ENCODE data around the gene OLAH.
"Not testable (repeated sequence)": the region's sequence is repeated elsewhere in the genome, so short reads cannot be mapped to it uniquely, and the experiment has no call there.

The OLAH gene

GRCh38 chr10:15043674-15044073 lies at the start of gene OLAH:
Gene OLAH, plus strand, starts transcription at chr10:15043943. Its CDS starts 3,346 bp downstream, at chr10:15047289.
- peak in 1 of 2 donors; percentile 34 for DNase-seq
- H3K4me1 Mint-ChIP-seq = peaks cover 23% of the 10 kb centered on the region
- ATAC-seq = peak; percentile 81
- H3K4me3 Mint-ChIP-seq = peak within 1 kb of the TSS; percentile 20 to 71
- peak within 1 kb of the TSS; percentile 86 to 100 for H3K27ac Mint-ChIP-seq
- peaks cover 5 to 8% of the 10 kb centered on the region in 2 donors for H3K9me3 Mint-ChIP-seq
- H3K27me3 Mint-ChIP-seq = no peaks in the 10 kb centered on the region

DNA sequence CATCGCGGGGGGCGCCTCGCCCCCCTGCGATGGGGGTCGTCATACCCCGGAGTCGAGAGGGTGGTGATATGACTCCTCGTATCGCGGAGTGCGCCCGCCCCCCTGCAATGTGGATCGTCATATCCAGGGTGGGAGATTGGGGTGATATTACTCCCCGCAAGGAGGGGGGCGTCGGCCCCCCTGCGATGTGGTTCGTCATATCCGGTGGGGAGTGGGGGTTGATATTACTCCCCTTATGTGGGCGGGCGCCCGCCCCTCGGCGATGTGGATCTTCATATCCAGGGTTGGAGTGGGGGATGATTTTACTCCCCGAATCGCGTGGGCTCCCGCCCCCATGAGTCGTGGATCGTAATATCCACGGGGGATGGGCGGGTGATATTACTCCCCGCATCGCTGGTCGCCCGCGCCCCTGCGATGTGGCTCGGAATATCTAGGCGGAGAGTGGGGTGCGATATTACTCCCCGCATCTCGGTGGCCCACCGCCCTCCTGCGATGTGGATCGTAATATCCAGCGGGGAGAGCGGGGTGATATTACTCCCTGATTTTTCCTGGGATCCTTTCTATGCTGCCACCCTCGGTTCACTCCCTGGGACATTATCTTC lies 47.7 kb upstream of the OLAH start:
- ATAC-seq (peak; percentile 54), DNase-seq (no peak)
- Mint-ChIP-seq H3K9me3 (peaks cover 0 to 7% of the 10 kb centered on the region in 2 donors), H3K4me1 (peaks cover 8% of the 10 kb centered on the region), H3K27me3 (no peaks in the 10 kb centered on the region), H3K27ac (no peak overlapping the region), H3K4me3 (peak overlapping the region in 1 of 2 donors; percentile 34)

DNA sequence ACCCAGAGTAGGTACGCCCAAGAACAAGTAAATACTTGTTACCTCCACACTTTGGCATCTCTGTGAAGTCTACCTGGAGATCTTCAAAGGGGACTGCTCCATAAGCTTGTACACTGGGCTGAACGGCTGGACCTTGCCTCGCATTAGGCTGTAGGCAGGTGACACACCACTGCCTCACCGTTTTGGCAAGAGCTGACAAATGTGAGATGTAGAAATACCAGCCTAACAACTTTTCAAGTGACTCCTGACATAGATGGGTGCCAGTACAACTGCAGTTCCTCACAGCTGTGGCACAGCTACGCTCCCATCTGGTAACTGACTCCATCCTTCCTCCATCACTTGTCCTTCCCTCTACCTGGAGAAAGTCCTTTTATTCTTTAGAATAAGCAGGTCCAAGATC lies 30.2 kb upstream of the OLAH start:
- not testable (repeated sequence) for H3K9me3 Mint-ChIP-seq, H3K27me3 Mint-ChIP-seq, H3K4me1 Mint-ChIP-seq, ATAC-seq, H3K27ac Mint-ChIP-seq, DNase-seq, H3K4me3 Mint-ChIP-seq

DNA sequence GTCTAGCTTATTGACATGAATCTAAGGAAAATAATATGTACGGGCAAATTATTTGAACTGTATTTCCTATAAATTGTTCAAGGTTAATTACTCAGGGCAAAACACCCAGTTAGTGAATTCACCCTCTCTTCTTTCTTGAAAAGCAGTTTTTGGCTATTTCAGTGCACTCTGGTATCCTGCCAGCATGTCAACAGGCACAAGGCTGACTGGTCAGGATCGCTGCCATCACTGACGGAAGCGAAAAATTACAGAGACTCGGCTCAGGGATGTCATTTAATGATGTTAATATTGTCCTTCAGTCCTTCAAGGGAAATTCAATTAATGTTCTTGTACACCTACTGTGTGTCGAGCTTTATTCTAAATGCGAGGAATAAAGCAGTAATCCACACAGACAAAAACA lies 28.3 kb upstream of the OLAH start:
- Mint-ChIP-seq H3K27me3 (no peaks in the 10 kb centered on the region), H3K27ac (no peak overlapping the region), H3K4me1 (no peaks in the 10 kb centered on the region), H3K9me3 (no peaks in the 10 kb centered on the region), H3K4me3 (no peak overlapping the region)
- no peak for DNase-seq
- ATAC-seq = no peak

DNA sequence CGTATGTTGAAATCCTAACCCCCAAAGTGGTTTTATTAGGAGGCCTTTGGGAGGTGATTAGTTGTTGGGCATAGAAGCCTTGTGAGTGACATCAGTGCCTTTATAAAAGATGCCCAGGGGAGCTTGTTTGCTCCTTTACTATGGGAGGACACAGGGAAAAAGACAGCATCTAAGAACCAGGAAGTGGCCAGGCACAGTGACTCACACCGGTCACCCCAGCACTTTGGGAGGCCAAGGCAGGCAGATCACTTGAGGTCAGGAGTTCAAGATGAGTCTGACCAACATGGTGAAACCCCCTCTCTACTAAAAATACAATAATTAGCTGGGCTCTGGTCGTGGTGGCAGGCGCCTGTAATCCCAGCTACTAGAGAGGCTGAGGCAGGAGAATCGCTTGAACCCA lies 22.8 kb upstream of the OLAH start:
- H3K9me3 Mint-ChIP-seq, H3K4me1 Mint-ChIP-seq, DNase-seq, ATAC-seq, H3K27ac Mint-ChIP-seq, H3K27me3 Mint-ChIP-seq, H3K4me3 Mint-ChIP-seq: not testable (repeated sequence)

- not testable (repeated sequence) for H3K9me3 Mint-ChIP-seq, DNase-seq, ATAC-seq, H3K27ac Mint-ChIP-seq, H3K27me3 Mint-ChIP-seq, H3K4me1 Mint-ChIP-seq, H3K4me3 Mint-ChIP-seq
These were observed 20.7 kb upstream of the OLAH start for GRCh38 chr10:15023079-15023478.

GRCh38 chr10:15024017-15025004 lies 19.4 kb upstream of the OLAH start:
- not testable (repeated sequence) for H3K27ac Mint-ChIP-seq, H3K4me1 Mint-ChIP-seq, H3K9me3 Mint-ChIP-seq, ATAC-seq, H3K27me3 Mint-ChIP-seq, H3K4me3 Mint-ChIP-seq, DNase-seq

GRCh38 chr10:15025040-15025439 lies 18.7 kb upstream of the OLAH start:
- DNase-seq, ATAC-seq: not testable (repeated sequence)

DNA sequence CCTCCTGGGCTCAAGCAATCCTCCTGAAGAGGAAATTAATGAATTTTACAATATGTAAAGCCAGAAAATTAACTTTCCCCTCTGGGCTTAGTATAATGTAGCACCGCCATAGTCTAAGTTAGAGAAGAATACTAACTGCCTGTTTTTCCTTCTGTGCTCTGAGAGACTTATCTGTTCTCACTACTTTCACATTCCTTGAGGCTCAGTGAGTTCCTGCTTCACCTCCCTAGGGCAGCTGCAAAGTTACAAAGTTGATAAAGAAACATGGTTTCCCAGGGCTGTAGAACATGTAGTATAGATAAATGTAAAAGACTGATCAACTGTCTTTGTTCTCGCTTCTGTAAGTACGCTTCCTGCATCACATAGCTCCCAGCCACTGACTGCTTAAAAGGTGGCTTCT lies 16.0 kb upstream of the OLAH start:
- no peak for DNase-seq
- H3K27ac Mint-ChIP-seq = no peak overlapping the region

More at GRCh38 chr10:15025040-15025439, 18.7 kb upstream of the OLAH start:
- not testable (repeated sequence) for H3K27me3 Mint-ChIP-seq, H3K9me3 Mint-ChIP-seq, H3K27ac Mint-ChIP-seq, H3K4me3 Mint-ChIP-seq, H3K4me1 Mint-ChIP-seq

DNA sequence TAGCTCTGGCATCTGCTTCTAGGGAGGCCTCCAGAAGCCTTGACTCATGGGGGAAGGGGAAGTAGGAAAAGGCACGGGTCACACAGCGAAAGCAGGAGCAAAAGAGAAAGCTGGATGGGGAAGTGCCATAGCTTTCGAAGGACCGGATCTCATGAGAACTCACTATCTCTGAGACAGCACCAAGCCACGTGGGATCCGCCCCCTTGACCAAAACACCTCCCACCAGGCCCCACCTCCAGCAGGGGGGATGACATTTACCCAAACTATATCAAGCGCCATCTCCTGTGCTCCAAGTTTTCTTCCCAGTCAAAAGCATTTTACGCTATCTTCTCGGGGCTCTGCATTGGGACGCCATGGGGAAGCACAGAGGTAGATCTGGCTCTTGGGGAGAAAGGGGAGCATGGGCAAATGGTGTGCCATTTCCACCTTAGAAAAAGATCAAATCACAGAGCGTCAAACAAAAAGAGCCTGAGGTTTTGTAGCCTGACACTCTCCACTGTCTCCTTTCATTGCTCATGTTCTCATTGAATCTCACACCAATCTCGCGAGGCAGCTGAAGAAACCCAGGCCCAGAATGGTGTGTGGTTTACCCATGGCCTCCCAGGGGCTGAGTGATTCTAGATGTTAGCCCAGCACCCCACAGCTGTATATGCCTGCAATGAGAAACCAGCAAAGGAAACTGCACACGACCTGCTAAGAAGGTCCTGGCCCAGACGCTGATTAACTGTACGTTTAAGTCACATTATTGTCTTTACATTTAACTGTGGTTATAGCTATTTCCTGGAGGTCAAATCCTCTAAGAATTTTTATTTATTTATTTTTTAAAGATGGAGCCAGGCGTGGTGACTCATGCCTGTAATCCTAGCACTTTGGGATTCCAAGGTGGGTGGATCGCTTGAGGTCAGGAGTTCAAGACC lies 8.1 kb upstream of the OLAH start:
- Mint-ChIP-seq H3K4me3 (no peak overlapping the region), H3K27ac (peak overlapping the region; percentile 27 to 38), H3K4me1 (peaks cover 10% of the 10 kb centered on the region), H3K9me3 (no peaks in the 10 kb centered on the region), H3K27me3 (no peaks in the 10 kb centered on the region)
- peak; percentile 35 for ATAC-seq
- DNase-seq = no peak

More for the DNA sequence above, 16.0 kb upstream of the OLAH start:
- Mint-ChIP-seq H3K4me3 (no peak overlapping the region), H3K4me1 (no peaks in the 10 kb centered on the region), H3K9me3 (no peaks in the 10 kb centered on the region), H3K27me3 (no peaks in the 10 kb centered on the region)
- no peak for ATAC-seq

GRCh38 chr10:15037691-15038090 lies 6.1 kb upstream of the OLAH start:
- ATAC-seq (no peak), DNase-seq (no peak)
- no peak overlapping the region for H3K4me3 Mint-ChIP-seq
- H3K9me3 Mint-ChIP-seq = no peaks in the 10 kb centered on the region
- peaks cover 10% of the 10 kb centered on the region for H3K4me1 Mint-ChIP-seq
- H3K27ac Mint-ChIP-seq = no peak overlapping the region
- H3K27me3 Mint-ChIP-seq = no peaks in the 10 kb centered on the region

GRCh38 chr10:15038416-15038815 lies 5.3 kb upstream of the OLAH start:
- Mint-ChIP-seq H3K4me1 (peaks cover 12% of the 10 kb centered on the region), H3K4me3 (no peak overlapping the region), H3K27ac (no peak overlapping the region), H3K9me3 (peaks cover under 1 to 2% of the 10 kb centered on the region in 2 donors), H3K27me3 (no peaks in the 10 kb centered on the region)
- no peak for DNase-seq
- no peak for ATAC-seq

DNA sequence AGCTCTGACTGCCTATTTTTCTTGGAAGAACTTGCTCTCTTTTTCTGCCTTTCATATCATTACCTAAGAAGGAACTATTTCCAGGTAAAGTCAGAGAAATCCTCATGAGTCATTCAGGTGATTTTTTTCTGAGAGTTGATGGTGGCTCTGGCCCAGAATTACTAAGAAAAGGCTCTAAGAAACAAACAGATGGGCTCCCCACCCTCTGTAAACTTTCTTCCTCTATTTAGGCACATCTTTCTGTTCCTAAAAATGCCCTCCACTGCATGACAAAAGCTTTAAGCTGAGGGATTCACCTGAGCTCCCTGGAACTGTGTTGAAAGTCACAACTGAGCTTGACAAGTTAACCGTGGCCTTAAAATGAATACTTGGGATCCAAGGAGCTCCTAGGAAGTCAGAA lies 1.6 kb downstream of the OLAH start:
- Mint-ChIP-seq H3K27me3 (no peaks in the 10 kb centered on the region), H3K27ac (peak overlapping the region; percentile 12 to 60), H3K4me3 (no peak overlapping the region), H3K9me3 (peaks cover 5 to 8% of the 10 kb centered on the region in 2 donors), H3K4me1 (peaks cover 23% of the 10 kb centered on the region)
- ATAC-seq (no peak), DNase-seq (no peak)

- no peak overlapping the region for H3K27ac Mint-ChIP-seq
These were observed 2.9 kb downstream of the OLAH start for GRCh38 chr10:15046626-15047025.

GRCh38 chr10:15049533-15049932 lies 5.8 kb downstream of the OLAH start:
- Mint-ChIP-seq H3K27ac (no peak overlapping the region), H3K27me3 (no peaks in the 10 kb centered on the region), H3K4me3 (no peak overlapping the region), H3K4me1 (peaks cover 13% of the 10 kb centered on the region), H3K9me3 (no peaks in the 10 kb centered on the region)
- ATAC-seq = no peak
- DNase-seq = no peak

More at GRCh38 chr10:15046626-15047025, 2.9 kb downstream of the OLAH start:
- H3K4me1 Mint-ChIP-seq = peaks cover 23% of the 10 kb centered on the region
- H3K27me3 Mint-ChIP-seq = no peaks in the 10 kb centered on the region
- H3K4me3 Mint-ChIP-seq = no peak overlapping the region
- peaks cover 5 to 8% of the 10 kb centered on the region in 2 donors for H3K9me3 Mint-ChIP-seq
- DNase-seq (no peak), ATAC-seq (no peak)
